Calu3 (cell line): Measurements from ENCODE around the gene BBIP1. TPM values are rescaled to one million over a fixed set of nuclear protein-coding genes. Genes with fewer than 3 reads are reported as not detected.

Experiments used
- BruUV-seq: library from RNA; stranded (reverse); fragments of 400-500 nt; replicated peaks from 2 replicates; lab custom pipeline; 2021; lab: Mats Ljungman, UMichigan
- CTCF ChIA-PET: fragments of 300-600 bp; sonication (Branson Sonifier 250); formaldehyde crosslinking; loops from one replicate; lab custom pipeline; 2022; ENCODE audit warnings: antibody characterized with exemption; lab: Charles Lee
- DNase-seq: peaks from one replicate; pipeline ENCODE4 v3.0.0; 2022
- H3K27ac Mint-ChIP-seq: one replicate; pipeline ENCODE4 v1.8.0; 2022; ENCODE audit warnings: mixed read lengths; ENCODE audit not compliant: unreplicated experiment
- H3K27me3 Mint-ChIP-seq: one replicate; pipeline ENCODE4 v1.8.0; 2022; ENCODE audit warnings: mixed read lengths; ENCODE audit not compliant: unreplicated experiment
- H3K36me3 Mint-ChIP-seq: one replicate; pipeline ENCODE4 v1.8.0; 2022; ENCODE audit warnings: mild to moderate bottlenecking, moderate library complexity, mixed read lengths; ENCODE audit not compliant: insufficient read depth, unreplicated experiment
- H3K4me1 Mint-ChIP-seq: one replicate; pipeline ENCODE4 v1.8.0; 2022; ENCODE audit warnings: mild to moderate bottlenecking, low read depth, mixed read lengths; ENCODE audit not compliant: unreplicated experiment
- H3K4me3 Mint-ChIP-seq: one replicate; pipeline ENCODE4 v1.8.0; 2022; ENCODE audit warnings: mild to moderate bottlenecking, low read depth, moderate library complexity, mixed read lengths; ENCODE audit not compliant: unreplicated experiment
- H3K9me3 Mint-ChIP-seq: one replicate; pipeline ENCODE4 v1.8.0; 2022; ENCODE audit warnings: low read depth, mixed read lengths; ENCODE audit not compliant: unreplicated experiment
- intact Hi-C: fragments of 100-400 bp; cut with micrococcal nuclease; formaldehyde crosslinking; loops from one replicate; pipeline ENCODE4 v1.10.0; 2022; ENCODE audit not compliant: unreplicated experiment
- total RNA-seq: library from RNA; stranded (reverse); gene quantifications from 2 replicates; pipeline ENCODE4 v1.2.3, GENCODE V29; 2022
- TF ChIP-seq, protein P1 (sequence below): fragments of 200-600 bp; IDR thresholded peaks from one replicate; pipeline ENCODE4 v1.8.0; 2022; ENCODE audit warnings: antibody characterized with exemption; ENCODE audit not compliant: unreplicated experiment

BBIP1 gene
- total RNA-seq, 1 experiment from 2014 or later = 15.8 TPM

GRCh38 chr10:110960333-110960712 lies 41.3 kb upstream of the BBIP1 start:
- intact Hi-C loops = no loop called here
- no TSS peak for BruUV-seq
- Mint-ChIP-seq H3K27me3 (no peaks in the 10 kb centered on the region), H3K36me3 (no peaks in the 10 kb centered on the region), H3K4me3 (no peak overlapping the region), H3K4me1 (peaks cover 12% of the 10 kb centered on the region), H3K27ac (no peak overlapping the region), H3K9me3 (no peaks in the 10 kb centered on the region)
- TF ChIP-seq, protein P1, sequence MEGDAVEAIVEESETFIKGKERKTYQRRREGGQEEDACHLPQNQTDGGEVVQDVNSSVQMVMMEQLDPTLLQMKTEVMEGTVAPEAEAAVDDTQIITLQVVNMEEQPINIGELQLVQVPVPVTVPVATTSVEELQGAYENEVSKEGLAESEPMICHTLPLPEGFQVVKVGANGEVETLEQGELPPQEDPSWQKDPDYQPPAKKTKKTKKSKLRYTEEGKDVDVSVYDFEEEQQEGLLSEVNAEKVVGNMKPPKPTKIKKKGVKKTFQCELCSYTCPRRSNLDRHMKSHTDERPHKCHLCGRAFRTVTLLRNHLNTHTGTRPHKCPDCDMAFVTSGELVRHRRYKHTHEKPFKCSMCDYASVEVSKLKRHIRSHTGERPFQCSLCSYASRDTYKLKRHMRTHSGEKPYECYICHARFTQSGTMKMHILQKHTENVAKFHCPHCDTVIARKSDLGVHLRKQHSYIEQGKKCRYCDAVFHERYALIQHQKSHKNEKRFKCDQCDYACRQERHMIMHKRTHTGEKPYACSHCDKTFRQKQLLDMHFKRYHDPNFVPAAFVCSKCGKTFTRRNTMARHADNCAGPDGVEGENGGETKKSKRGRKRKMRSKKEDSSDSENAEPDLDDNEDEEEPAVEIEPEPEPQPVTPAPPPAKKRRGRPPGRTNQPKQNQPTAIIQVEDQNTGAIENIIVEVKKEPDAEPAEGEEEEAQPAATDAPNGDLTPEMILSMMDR = no peak
- DNase-seq = no peak
- CTCF ChIA-PET = no interaction called here

DNA sequence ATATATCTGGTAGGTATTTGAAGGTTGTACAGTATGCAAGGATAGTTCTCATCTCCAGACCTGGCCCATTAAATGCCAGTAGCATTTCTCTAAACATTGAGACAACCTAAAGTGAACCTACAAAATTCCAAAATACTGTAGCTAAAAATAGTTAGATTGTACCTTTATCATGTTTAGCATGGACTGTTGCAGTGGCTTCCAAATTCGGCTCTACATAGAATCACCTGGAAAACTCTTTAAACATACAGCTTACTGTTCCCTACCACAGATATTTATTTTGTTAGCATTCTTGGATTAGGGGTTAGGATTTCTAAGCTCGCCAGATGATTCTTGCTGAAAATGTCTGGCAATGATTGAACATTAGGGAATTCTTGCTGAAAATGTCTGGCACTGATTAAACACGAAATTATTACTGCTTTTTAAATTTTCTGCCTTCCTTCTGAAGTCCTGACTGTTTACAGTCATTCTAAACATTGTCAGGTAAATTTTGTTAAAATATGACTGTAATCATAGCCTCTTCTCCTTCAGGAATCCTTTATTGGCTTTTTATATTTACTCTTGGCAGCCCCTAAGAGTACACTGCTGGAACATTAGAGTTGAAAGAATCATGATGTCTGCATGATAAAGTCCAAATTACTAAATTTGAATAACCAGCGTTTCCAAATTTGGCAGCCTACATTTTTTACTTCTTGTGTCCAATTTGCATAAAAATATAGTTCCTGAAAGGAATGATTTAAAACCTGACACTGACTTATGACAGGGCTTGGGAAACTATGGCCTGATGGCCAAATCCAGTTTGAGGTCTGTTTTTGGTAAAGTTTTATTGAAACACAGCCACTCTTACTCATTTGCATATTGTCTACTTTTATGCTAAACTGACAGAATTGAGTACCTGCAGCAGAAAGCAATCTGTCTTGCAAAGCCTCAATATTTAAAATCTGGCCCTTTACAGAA lies 40.7 kb upstream of the BBIP1 start:
- DNase-seq = no peak
- H3K27ac Mint-ChIP-seq = no peak overlapping the region
- H3K36me3 Mint-ChIP-seq = no peaks in the 10 kb centered on the region
- no peaks in the 10 kb centered on the region for H3K27me3 Mint-ChIP-seq
- peaks cover 12% of the 10 kb centered on the region for H3K4me1 Mint-ChIP-seq
- no peak overlapping the region for H3K4me3 Mint-ChIP-seq
- BruUV-seq = no TSS peak
- no peaks in the 10 kb centered on the region for H3K9me3 Mint-ChIP-seq
- intact Hi-C loops = no loop called here
- CTCF ChIA-PET = no interaction called here
- TF ChIP-seq, protein P1 = no peak

DNA sequence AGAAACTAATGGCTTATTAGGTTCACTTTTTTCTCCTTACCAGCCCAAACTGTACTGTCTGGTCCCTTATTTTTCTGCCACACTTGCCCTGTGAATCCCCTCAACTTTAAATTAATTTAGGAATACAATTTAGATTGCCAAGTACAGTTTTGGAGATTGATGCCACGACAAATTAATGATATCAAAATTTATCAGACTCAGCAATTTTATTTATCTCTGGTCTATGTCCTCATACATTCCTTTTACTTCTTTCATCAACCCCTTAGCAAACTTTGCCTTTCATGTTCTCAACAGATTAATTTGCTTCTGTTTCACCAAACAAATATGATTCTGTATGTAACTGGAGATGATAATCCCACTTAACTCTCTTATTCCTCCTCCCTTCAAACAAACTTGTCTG lies 38.6 kb upstream of the BBIP1 start:
- intact Hi-C loops = no loop called here
- Mint-ChIP-seq H3K9me3 (no peaks in the 10 kb centered on the region), H3K4me1 (peaks cover 2% of the 10 kb centered on the region), H3K27ac (no peak overlapping the region), H3K4me3 (no peak overlapping the region), H3K36me3 (no peaks in the 10 kb centered on the region), H3K27me3 (no peaks in the 10 kb centered on the region)
- no peak for DNase-seq
- CTCF ChIA-PET = interaction anchor here (0.5 kb wide), 1 partner anchor 474 kb away, joined by 4 read pairs; no protein-coding TSS in a partner anchor
- no TSS peak for BruUV-seq
- TF ChIP-seq, protein P1 = no peak

DNA sequence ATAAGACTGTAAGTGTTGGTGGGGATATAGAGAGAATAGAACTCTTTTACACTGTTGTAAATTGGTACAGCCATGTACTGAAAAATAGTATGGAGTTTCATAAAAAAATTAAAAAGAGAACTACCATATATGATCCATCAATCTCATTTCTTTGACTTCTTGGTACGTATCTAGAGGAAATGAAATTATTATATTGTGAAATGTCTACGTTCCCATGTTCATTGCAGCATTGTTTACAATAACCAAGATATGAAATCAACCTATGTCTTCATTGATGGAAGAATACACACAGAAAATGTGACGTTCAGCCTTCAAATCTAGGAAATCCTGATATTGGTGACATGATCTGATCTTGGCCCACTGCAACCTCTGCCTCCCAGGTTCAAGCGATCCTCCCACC lies 32.4 kb upstream of the BBIP1 start:
- BruUV-seq = no TSS peak
- TF ChIP-seq, protein P1 = no peak
- Mint-ChIP-seq H3K4me1 (peaks cover 5% of the 10 kb centered on the region), H3K9me3 (no peaks in the 10 kb centered on the region), H3K27me3 (no peaks in the 10 kb centered on the region), H3K27ac (no peak overlapping the region), H3K4me3 (no peak overlapping the region), H3K36me3 (peaks cover 4% of the 10 kb centered on the region)
- intact Hi-C loops = no loop called here
- CTCF ChIA-PET = no interaction called here
- no peak for DNase-seq
